ENCODE measurements around the gene GTF2F2. TPM values are rescaled to one million over a fixed set of nuclear protein-coding genes. Genes with fewer than 3 reads are reported as not detected.
A peak's percentile ranks its signal among the peaks of the same experiment; 100 is the strongest.

Gene GTF2F2
- polyA plus RNA-seq, 1 experiment, result 44.3 TPM

DNA sequence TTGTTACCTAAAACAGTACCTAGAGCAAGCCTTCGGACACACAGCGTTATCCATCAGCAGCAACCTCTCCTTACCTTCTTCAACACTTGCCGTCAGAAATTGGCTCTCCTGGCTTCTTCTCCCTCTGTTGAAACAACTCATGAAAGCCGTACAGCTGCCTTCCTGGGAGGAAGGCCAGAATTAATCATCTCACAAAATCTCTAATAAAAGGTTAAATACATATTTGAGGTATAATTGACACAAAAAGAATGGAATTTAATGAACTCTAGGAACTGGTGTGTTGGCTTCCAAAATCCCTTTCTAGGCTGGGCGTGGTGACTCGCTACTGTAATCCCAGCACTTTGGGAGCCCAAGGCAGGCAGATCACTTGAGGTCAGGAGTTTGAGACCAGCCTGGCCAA, 37.3 kb upstream of the GTF2F2 start:
- no peak overlapping the region for H3K4me3 ChIP-seq (ENCODE audit: low read depth, low read length)
- POLR2A ChIA-PET, result no interaction called here
- CTCF ChIA-PET, result no interaction called here
- H3K27me3 ChIP-seq (ENCODE audit: control insufficient read depth, insufficient read depth, low read length), result peaks cover 4% of the 10 kb centered on the region
- no peaks in the 10 kb centered on the region for H3K9me3 ChIP-seq (ENCODE audit: control insufficient read depth, insufficient read depth, low read length)
- TF ChIP-seq, protein P1, sequence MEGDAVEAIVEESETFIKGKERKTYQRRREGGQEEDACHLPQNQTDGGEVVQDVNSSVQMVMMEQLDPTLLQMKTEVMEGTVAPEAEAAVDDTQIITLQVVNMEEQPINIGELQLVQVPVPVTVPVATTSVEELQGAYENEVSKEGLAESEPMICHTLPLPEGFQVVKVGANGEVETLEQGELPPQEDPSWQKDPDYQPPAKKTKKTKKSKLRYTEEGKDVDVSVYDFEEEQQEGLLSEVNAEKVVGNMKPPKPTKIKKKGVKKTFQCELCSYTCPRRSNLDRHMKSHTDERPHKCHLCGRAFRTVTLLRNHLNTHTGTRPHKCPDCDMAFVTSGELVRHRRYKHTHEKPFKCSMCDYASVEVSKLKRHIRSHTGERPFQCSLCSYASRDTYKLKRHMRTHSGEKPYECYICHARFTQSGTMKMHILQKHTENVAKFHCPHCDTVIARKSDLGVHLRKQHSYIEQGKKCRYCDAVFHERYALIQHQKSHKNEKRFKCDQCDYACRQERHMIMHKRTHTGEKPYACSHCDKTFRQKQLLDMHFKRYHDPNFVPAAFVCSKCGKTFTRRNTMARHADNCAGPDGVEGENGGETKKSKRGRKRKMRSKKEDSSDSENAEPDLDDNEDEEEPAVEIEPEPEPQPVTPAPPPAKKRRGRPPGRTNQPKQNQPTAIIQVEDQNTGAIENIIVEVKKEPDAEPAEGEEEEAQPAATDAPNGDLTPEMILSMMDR (IDR thresholded peaks at IDR 0.05; ENCODE audit: low read depth, low read length), result no peak
- H3K27ac ChIP-seq (ENCODE audit: low read depth, low read length), result peak overlapping the region; percentile 11
- DNase-seq (ENCODE audit: low read depth, low spot score), result peak; percentile 18

DNA sequence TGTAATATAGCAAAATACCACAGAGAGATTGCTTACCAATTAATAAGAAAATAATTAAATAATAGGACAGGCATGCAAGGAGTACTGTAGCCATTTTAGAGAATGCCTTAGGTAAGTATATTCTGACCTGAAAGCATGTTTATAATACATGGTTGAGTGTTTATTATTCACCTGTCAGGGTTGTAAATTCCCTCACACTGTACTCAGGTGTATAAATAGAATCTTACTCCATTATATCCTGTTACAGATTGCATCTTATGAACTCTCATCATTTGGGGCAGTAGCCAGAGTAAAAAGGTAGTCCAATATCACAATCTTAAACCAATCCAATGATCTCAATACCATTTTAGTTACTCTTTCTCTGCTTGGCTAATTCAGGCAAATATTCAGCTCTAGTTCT, 35.8 kb upstream of the GTF2F2 start:
- DNase-seq (ENCODE audit: low read depth, low spot score), result no peak
- H3K27me3 ChIP-seq (ENCODE audit: control insufficient read depth, insufficient read depth, low read length), result peaks cover 4% of the 10 kb centered on the region
- H3K27ac ChIP-seq (ENCODE audit: low read depth, low read length), result no peak overlapping the region
- POLR2A ChIA-PET, result no interaction called here
- H3K4me3 ChIP-seq (ENCODE audit: low read depth, low read length), result no peak overlapping the region
- CTCF ChIA-PET, result no interaction called here
- no peaks in the 10 kb centered on the region for H3K9me3 ChIP-seq (ENCODE audit: control insufficient read depth, insufficient read depth, low read length)
- TF ChIP-seq, protein P1 (IDR thresholded peaks at IDR 0.05; ENCODE audit: low read depth, low read length), result no peak

DNA sequence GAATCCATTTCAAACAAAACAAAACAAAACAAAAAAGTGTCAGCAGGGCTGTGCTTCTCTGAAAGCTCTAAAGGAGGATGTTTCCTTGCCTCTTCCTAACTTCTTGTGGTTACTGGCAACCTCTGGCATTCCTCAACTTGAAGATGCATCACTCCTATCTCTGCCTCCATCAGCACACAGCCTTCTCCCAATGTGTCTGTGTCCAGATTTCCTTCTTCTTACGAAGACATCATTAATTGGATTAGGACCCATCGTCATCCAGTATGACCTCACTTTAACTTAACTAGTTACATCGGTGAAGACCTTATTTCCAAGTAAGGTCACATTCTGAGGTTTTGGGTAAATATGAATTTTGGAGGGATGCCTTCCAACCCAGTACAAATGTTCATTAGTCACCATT, 33.8 kb upstream of the GTF2F2 start:
- CTCF ChIA-PET, result no interaction called here
- TF ChIP-seq, protein P1 (IDR thresholded peaks at IDR 0.05; ENCODE audit: low read depth, low read length), result no peak
- Histone ChIP-seq H3K9me3 (ENCODE audit: control insufficient read depth, insufficient read depth, low read length) (no peaks in the 10 kb centered on the region), H3K27me3 (ENCODE audit: control insufficient read depth, insufficient read depth, low read length) (no peaks in the 10 kb centered on the region), H3K27ac (ENCODE audit: low read depth, low read length) (no peak overlapping the region), H3K4me3 (ENCODE audit: low read depth, low read length) (no peak overlapping the region)
- POLR2A ChIA-PET, result no interaction called here
- no peak for DNase-seq (ENCODE audit: low read depth, low spot score)

DNA sequence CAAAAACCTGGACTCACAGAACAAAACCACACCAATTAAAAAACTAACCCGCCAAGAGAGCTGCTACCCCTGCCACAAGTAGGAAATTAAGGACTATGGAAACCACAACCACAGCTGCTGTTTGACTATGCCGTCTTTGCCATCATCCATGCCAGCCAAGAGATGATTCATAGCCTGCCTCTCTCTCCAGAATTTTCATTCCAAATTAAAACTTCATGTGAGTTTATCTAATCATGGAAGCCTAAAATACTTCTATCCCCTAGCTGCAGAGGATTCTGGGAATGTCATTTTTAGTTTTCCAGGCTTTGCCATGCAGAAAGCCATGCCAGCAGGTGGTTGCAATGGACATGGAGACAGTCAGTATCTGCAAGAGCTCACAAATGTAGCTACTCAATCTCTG, 27.6 kb upstream of the GTF2F2 start:
- ChIA-PET POLR2A (interaction anchor here (0.6 kb wide), 2 partner anchors 20 to 206 kb away, joined by 3 to 4 read pairs; no protein-coding TSS in a partner anchor), CTCF (no interaction called here)
- Histone ChIP-seq H3K27ac (ENCODE audit: low read depth, low read length) (no peak overlapping the region), H3K9me3 (ENCODE audit: control insufficient read depth, insufficient read depth, low read length) (no peaks in the 10 kb centered on the region), H3K27me3 (ENCODE audit: control insufficient read depth, insufficient read depth, low read length) (no peaks in the 10 kb centered on the region), H3K4me3 (ENCODE audit: low read depth, low read length) (no peak overlapping the region)
- TF ChIP-seq, protein P1 (IDR thresholded peaks at IDR 0.05; ENCODE audit: low read depth, low read length), result no peak
- no peak for DNase-seq (ENCODE audit: low read depth, low spot score)

DNA sequence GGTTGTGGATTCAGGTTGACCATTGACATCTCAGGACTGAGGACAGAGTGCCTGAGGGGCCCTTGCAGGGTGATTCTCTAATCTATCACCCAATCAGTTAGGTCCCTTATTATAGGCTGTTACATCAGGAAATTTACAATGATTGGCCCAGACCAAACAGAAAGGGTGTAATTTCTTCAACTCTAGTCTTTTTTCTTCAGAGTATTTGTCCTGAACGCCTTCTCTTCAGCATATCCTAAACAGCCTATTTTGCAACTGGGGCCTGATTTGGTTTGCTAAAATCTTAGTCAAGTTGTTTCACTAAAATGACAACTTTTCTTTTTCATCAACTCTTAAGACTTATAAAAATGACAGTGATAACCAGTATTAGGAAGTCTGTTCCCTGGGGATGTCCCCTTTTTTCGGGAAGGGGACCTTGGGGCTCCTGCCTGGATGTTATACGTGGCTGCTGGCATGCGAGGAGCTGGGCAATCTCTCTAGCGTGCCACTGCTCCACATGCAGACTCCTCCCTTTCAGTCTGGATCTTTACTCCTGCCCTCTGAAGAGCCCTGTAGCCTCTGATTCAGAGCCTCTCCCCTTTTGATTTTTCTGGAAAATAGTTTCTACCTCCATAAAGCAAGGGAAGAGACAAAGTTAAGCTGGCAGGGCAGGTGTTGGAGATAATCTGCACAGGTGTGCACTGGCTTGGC, 19.6 kb upstream of the GTF2F2 start:
- Histone ChIP-seq H3K4me3 (ENCODE audit: low read depth, low read length) (no peak overlapping the region), H3K27me3 (ENCODE audit: control insufficient read depth, insufficient read depth, low read length) (no peaks in the 10 kb centered on the region), H3K9me3 (ENCODE audit: control insufficient read depth, insufficient read depth, low read length) (no peaks in the 10 kb centered on the region), H3K27ac (ENCODE audit: low read depth, low read length) (no peak overlapping the region)
- POLR2A ChIA-PET, result no interaction called here
- TF ChIP-seq, protein P1 (IDR thresholded peaks at IDR 0.05; ENCODE audit: low read depth, low read length), result no peak
- CTCF ChIA-PET, result no interaction called here
- DNase-seq (ENCODE audit: low read depth, low spot score), result no peak
